K562 (cell line): ENCODE measurements around the gene IFT122. TPM values are rescaled to one million over a fixed set of nuclear protein-coding genes. Genes with fewer than 3 reads are reported as not detected.

Experiments used
- BCLAF1 ChIP-seq, 2 experiments: fragments of 450-650 bp in 1 of 2; IDR thresholded peaks; 2 replicates each; pipeline ENCODE4 v1.6.1; 2011 to 2017; ENCODE audit warnings: low read depth in 2 of 2, antibody characterized with exemption in 1 of 2, borderline replicate concordance in 1 of 2, low read length in 1 of 2, mild to moderate bottlenecking in 1 of 2, mixed read lengths in 1 of 2; ENCODE audit not compliant: control insufficient read depth in 1 of 2
- ZNF197 ChIP-seq: fragments of 200-800 bp; sonication (Bioruptor generic); IDR thresholded peaks from 2 replicates; pipeline ENCODE4 v1.6.1; 2016; ENCODE audit warnings: low read depth, missing genetic modification characterization, missing compliant biosample characterization
- polyA plus RNA-seq, 8 experiments: library from polyadenylated mRNA; depleted of rRNA in 4 of 8; stranded (reverse) in 5 of 8; unstranded in 3 of 8; fragments of >200 nt; fragmentation: Nextera tagmentation in 2 of 8; fragmentation: Illumina TruSeq in 1 of 8; extraction: Ambion mirVana in 2 of 8; extraction: Trizol in 1 of 8; gene quantifications; 2 replicates each; pipeline versions ENCODE4 v1.2.1 to v1.2.3, GENCODE V29; 2011 to 2014; ENCODE audit warnings: inconsistent platforms in 1 of 8, missing spikeins in 1 of 8
- total RNA-seq, 7 experiments: library from RNA; depleted of rRNA in 6 of 7; stranded (reverse); fragments of >200 nt in 6 of 7; fragmentation: Illumina TruSeq in 2 of 7; extraction: Trizol in 2 of 7; gene quantifications; 2 replicates each; pipeline versions ENCODE4 v1.2.1 to v1.2.3, GENCODE V29; 2011 to 2021; ENCODE audit warnings: low replicate concordance in 1 of 7
- TF ChIP-seq, protein P1 (sequence below), 2 experiments: fragments of 450-650 bp; IDR thresholded peaks; 2 replicates each; pipeline ENCODE4 v1.6.1; 2016; ENCODE audit warnings: mild to moderate bottlenecking in 2 of 2, borderline replicate concordance in 1 of 2, low read depth in 1 of 2, moderate library complexity in 1 of 2

Gene IFT122
- total and polyA plus RNA-seq, 9 of the 15 experiments (the other 6 are each of a cell fraction or from before 2014, with no cell fraction given) = 2.4 to 11.5 (median 7.7) TPM

- TF ChIP-seq BCLAF1 (IDR thresholded peaks at IDR 0.05; ENCODE audit: borderline replicate concordance in 1 of 2, control insufficient read depth in 1 of 2, low read depth in 2 of 2, low read length in 1 of 2) (no peak), ZNF197 (no peak)
- TF ChIP-seq, protein P1, sequence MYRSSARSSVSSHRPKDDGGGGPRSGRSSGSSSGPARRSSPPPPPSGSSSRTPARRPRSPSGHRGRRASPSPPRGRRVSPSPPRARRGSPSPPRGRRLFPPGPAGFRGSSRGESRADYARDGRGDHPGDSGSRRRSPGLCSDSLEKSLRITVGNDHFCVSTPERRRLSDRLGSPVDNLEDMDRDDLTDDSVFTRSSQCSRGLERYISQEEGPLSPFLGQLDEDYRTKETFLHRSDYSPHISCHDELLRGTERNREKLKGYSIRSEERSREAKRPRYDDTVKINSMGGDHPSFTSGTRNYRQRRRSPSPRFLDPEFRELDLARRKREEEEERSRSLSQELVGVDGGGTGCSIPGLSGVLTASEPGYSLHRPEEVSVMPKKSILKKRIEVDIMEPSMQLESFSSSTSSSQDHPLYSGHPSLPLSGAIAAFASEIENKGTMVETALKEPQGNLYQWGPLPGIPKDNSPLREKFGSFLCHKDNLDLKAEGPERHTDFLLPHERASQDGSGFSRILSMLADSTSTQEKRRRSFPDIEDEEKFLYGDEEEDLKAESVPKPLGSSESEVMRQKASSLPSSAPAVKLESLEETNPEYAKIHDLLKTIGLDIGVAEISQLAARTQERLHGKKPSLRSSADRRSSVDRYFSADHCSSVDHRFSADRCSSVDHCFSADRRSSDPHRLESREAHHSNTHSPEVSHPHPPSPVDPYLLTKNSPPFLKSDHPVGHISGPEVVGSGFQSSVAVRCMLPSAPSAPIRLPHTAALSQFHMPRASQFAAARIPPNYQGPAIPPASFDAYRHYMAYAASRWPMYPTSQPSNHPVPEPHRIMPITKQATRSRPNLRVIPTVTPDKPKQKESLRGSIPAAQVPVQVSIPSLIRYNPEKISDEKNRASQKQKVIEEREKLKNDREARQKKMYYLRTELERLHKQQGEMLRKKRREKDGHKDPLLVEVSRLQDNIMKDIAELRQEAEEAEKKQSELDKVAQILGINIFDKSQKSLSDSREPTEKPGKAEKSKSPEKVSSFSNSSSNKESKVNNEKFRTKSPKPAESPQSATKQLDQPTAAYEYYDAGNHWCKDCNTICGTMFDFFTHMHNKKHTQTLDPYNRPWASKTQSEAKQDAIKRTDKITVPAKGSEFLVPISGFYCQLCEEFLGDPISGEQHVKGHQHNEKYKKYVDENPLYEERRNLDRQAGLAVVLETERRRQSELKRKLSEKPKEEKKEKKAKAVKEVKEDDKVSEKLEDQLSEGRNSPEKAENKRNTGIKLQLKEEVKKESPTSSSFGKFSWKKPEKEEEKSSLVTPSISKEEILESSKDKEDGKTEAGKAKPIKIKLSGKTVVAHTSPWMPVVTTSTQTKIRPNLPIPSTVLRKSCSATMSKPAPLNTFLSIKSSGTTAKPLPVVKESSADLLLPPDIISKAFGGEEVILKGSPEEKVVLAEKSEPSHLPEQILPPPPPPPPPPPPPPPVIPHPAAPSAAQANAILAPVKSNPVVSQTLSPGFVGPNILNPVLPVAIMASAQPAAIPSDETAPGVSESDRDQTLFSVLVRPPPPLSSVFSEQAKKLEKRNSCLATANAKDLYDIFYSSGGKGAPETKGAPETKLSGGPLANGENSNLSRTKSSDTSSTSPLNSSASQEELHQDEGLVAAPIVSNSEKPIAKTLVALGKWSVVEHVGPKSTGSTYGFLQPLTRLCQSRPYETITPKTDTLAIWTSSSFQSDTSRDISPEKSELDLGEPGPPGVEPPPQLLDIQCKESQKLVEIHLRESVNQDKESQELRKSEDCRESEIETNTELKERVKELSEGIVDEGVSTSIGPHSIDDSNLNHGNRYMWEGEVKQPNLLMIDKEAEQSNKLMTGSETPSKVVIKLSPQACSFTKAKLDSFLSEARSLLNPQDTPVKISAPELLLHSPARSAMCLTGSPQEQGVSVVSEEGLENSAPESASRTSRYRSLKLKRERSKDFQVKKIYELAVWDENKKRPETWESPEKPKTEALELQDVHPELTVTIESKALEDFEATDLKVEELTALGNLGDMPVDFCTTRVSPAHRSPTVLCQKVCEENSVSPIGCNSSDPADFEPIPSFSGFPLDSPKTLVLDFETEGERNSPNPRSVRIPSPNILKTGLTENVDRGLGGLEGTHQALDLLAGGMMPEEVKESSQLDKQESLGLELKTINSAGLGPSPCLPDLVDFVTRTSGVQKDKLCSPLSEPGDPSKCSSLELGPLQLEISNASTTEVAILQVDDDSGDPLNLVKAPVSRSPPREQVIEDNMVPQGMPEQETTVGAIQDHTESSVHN (IDR thresholded peaks at IDR 0.05; ENCODE audit: borderline replicate concordance in 1 of 2, low read depth in 1 of 2) = no peak
These were observed 20.5 kb upstream of the IFT122 start (continued) for GRCh38 chr3:129419476-129419875.
